WTC11 (cell line): ENCODE measurements around the gene CCDC136. TPM values are rescaled to one million over a fixed set of nuclear protein-coding genes. Genes with fewer than 3 reads are reported as not detected.

Experiments used
- ATAC-seq: fragments of 200-7000 bp; cut with Tn5 transposase; 2 replicates; pipeline ENCODE4 v1.10.0; 2021; ENCODE audit warnings: mild to moderate bottlenecking, moderate library complexity
- CTCF ChIA-PET: fragments of 300-600 bp; sonication (Branson Sonifier 250); formaldehyde crosslinking; loops from one replicate; lab custom pipeline; 2021; ENCODE audit warnings: antibody characterized with exemption; lab: Charles Lee
- POLR2A ChIA-PET: fragments of 350-600 bp; sonication (Branson Sonifier 250); formaldehyde crosslinking; loops from one replicate; lab custom pipeline; 2021; ENCODE audit warnings: antibody characterized with exemption; lab: Charles Lee
- DNase-seq: peaks from one replicate; pipeline ENCODE4 v3.0.0; 2021; ENCODE audit warnings: low spot score
- H3K27ac Mint-ChIP-seq: 2 replicates; pipeline ENCODE4 v1.8.0; 2021; ENCODE audit warnings: mixed read lengths
- H3K27me3 Mint-ChIP-seq: 2 replicates; pipeline ENCODE4 v1.8.0; 2021; ENCODE audit warnings: low read depth, mild to moderate bottlenecking, moderate library complexity, mixed read lengths
- H3K36me3 Mint-ChIP-seq: 2 replicates; pipeline ENCODE4 v1.8.0; 2021; ENCODE audit warnings: mixed read lengths
- H3K4me1 Mint-ChIP-seq: 2 replicates; pipeline ENCODE4 v1.8.0; 2022; ENCODE audit warnings: mixed read lengths
- H3K4me3 Mint-ChIP-seq: 2 replicates; pipeline ENCODE4 v1.8.0; 2021; ENCODE audit warnings: mild to moderate bottlenecking, moderate library complexity, mixed read lengths
- H3K9me3 Mint-ChIP-seq: 2 replicates; pipeline ENCODE4 v1.8.0; 2021; ENCODE audit warnings: mixed read lengths
- FOXP1 ChIP-seq: sonication (generic); formaldehyde crosslinking; IDR thresholded peaks from 2 replicates; pipeline ENCODE4 v1.8.0; 2022; ENCODE audit warnings: missing genetic modification reagents, mild to moderate bottlenecking, moderate library complexity, borderline replicate concordance
- NR2C2 ChIP-seq: sonication (generic); formaldehyde crosslinking; IDR thresholded peaks from 2 replicates; pipeline ENCODE4 v1.8.0; 2022; ENCODE audit warnings: mild to moderate bottlenecking, missing genetic modification reagents
- OVOL2 ChIP-seq: fragments of 250-450 bp; sonication (Bioruptor Pico); IDR thresholded peaks from 2 replicates; pipeline ENCODE4 v1.9.0; 2021; ENCODE audit warnings: mild to moderate bottlenecking, borderline replicate concordance
- PRRX2 ChIP-seq: fragments of 250-450 bp; sonication (Bioruptor Pico); IDR thresholded peaks from 2 replicates; pipeline ENCODE4 v1.8.0; 2021; ENCODE audit warnings: mild to moderate bottlenecking
- RORB ChIP-seq: fragments of 250-450 bp; sonication (Bioruptor Pico); IDR thresholded peaks from 2 replicates; pipeline ENCODE4 v1.9.0; 2021; ENCODE audit warnings: mild to moderate bottlenecking
- TP53 ChIP-seq: sonication (generic); formaldehyde crosslinking; IDR thresholded peaks from 2 replicates; pipeline ENCODE4 v1.8.1; 2023; ENCODE audit warnings: mild to moderate bottlenecking, missing genetic modification reagents
- ZNF263 ChIP-seq: sonication (generic); formaldehyde crosslinking; IDR thresholded peaks from 2 replicates; pipeline ENCODE4 v1.8.1; 2022; ENCODE audit warnings: low read depth, mild to moderate bottlenecking, moderate library complexity, missing genetic modification reagents
- total RNA-seq: library from RNA; stranded (reverse); gene quantifications from 3 replicates; pipeline ENCODE4 v1.2.3, GENCODE V29; 2021
- TF ChIP-seq, protein P1 (sequence below): sonication (generic); formaldehyde crosslinking; IDR thresholded peaks from 2 replicates; pipeline ENCODE4 v1.8.0; 2022; ENCODE audit warnings: missing genetic modification reagents
- TF ChIP-seq, protein P2 (sequence below): fragments of 200-600 bp; IDR thresholded peaks from 2 replicates; pipeline ENCODE4 v1.8.0; 2022; ENCODE audit warnings: antibody characterized with exemption
- TF ChIP-seq, protein P3 (sequence below): sonication (generic); formaldehyde crosslinking; IDR thresholded peaks from 2 replicates; pipeline ENCODE4 v1.8.1; 2023; ENCODE audit warnings: mild to moderate bottlenecking, missing genetic modification reagents, moderate library complexity

Gene CCDC136
- total RNA-seq, 1 experiment from 2014 or later = 51.0 TPM

DNA sequence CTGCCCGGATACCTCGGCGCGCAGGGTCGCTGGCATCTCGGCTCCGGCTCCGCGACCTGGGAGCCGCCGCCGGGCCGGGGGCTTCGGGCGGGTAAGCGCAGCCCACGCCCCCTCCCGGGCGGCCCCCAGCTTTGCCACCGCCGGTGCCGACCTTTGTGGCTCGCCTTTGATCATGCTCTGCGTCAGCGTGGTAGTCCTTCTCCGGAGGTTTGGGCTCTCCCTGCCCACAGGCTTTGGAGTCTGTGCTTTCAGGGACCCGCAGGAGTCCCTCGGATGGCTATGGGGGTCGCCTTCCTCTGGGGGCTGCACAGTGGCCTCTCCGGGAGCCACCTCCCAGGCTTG, 78.1 kb downstream of the CCDC136 start:
- DNase-seq = no peak
- CTCF ChIA-PET = interaction anchor here (0.6 to 4.5 kb wide), 7 partner anchors 10 to 509 kb away, joined by 3 to 44 read pairs (median 8); no protein-coding TSS in a partner anchor
- H3K27me3 Mint-ChIP-seq = peaks cover 49% of the 10 kb centered on the region

DNA sequence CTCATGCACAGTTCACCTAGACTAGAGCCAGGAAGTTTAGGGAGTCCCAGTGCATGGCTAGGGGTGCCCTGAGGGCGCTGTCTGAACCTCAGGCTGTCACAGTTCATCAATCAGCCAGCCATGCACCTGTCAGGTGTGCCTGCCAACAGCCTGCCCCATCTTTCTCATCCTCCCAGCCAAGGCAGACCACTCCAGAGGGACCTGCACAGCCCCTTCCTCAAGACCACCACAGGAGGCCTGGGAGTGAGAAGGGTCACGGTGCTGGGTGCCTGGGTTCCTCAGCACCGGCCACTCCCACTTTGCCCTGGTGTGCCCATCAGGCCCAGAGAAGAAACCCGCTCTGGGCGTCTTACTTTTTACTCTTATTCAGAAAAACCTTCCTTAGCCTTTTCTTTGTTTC, 79.3 kb downstream of the CCDC136 start:
- ChIA-PET POLR2A (interaction anchor here (0.9 kb wide), 1 partner anchor 39 kb away, joined by 3 read pairs; no protein-coding TSS in a partner anchor), CTCF (interaction anchor here (3.4 to 4.5 kb wide), 3 partner anchors 9 to 39 kb away, joined by 10 to 44 read pairs (median 31); no protein-coding TSS in a partner anchor)

More for the DNA sequence above, 78.1 kb downstream of the CCDC136 start:
- peak; percentile 17 for ATAC-seq
- Mint-ChIP-seq H3K36me3 (peaks cover 9% of the 10 kb centered on the region), H3K4me3 (peak overlapping the region; percentile 70), H3K9me3 (no peaks in the 10 kb centered on the region), H3K27ac (no peak overlapping the region), H3K4me1 (peaks cover 20% of the 10 kb centered on the region)
- POLR2A ChIA-PET = no interaction called here
- TF ChIP-seq, protein P1, sequence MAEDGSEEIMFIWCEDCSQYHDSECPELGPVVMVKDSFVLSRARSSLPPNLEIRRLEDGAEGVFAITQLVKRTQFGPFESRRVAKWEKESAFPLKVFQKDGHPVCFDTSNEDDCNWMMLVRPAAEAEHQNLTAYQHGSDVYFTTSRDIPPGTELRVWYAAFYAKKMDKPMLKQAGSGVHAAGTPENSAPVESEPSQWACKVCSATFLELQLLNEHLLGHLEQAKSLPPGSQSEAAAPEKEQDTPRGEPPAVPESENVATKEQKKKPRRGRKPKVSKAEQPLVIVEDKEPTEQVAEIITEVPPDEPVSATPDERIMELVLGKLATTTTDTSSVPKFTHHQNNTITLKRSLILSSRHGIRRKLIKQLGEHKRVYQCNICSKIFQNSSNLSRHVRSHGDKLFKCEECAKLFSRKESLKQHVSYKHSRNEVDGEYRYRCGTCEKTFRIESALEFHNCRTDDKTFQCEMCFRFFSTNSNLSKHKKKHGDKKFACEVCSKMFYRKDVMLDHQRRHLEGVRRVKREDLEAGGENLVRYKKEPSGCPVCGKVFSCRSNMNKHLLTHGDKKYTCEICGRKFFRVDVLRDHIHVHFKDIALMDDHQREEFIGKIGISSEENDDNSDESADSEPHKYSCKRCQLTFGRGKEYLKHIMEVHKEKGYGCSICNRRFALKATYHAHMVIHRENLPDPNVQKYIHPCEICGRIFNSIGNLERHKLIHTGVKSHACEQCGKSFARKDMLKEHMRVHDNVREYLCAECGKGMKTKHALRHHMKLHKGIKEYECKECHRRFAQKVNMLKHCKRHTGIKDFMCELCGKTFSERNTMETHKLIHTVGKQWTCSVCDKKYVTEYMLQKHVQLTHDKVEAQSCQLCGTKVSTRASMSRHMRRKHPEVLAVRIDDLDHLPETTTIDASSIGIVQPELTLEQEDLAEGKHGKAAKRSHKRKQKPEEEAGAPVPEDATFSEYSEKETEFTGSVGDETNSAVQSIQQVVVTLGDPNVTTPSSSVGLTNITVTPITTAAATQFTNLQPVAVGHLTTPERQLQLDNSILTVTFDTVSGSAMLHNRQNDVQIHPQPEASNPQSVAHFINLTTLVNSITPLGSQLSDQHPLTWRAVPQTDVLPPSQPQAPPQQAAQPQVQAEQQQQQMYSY (CRISPR knock-in tag) = peak; percentile 5; the same call in 1 of the 2 replicates
- no peak for TF ChIP-seq TP53
- TF ChIP-seq PRRX2 (CRISPR knock-in tag) = no peak

More for the DNA sequence above, 79.3 kb downstream of the CCDC136 start:
- peaks cover 49% of the 10 kb centered on the region for H3K27me3 Mint-ChIP-seq
- H3K4me3 Mint-ChIP-seq = peak overlapping the region; percentile 70; the same call in 1 of the 2 replicates
- no peaks in the 10 kb centered on the region for H3K9me3 Mint-ChIP-seq
- DNase-seq (no peak), ATAC-seq (no peak)
- no peaks in the 10 kb centered on the region for H3K36me3 Mint-ChIP-seq
- no peak for TF ChIP-seq ZNF263 (CRISPR knock-in tag)
- TF ChIP-seq, protein P2, sequence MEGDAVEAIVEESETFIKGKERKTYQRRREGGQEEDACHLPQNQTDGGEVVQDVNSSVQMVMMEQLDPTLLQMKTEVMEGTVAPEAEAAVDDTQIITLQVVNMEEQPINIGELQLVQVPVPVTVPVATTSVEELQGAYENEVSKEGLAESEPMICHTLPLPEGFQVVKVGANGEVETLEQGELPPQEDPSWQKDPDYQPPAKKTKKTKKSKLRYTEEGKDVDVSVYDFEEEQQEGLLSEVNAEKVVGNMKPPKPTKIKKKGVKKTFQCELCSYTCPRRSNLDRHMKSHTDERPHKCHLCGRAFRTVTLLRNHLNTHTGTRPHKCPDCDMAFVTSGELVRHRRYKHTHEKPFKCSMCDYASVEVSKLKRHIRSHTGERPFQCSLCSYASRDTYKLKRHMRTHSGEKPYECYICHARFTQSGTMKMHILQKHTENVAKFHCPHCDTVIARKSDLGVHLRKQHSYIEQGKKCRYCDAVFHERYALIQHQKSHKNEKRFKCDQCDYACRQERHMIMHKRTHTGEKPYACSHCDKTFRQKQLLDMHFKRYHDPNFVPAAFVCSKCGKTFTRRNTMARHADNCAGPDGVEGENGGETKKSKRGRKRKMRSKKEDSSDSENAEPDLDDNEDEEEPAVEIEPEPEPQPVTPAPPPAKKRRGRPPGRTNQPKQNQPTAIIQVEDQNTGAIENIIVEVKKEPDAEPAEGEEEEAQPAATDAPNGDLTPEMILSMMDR = no peak
- TF ChIP-seq, protein P3, sequence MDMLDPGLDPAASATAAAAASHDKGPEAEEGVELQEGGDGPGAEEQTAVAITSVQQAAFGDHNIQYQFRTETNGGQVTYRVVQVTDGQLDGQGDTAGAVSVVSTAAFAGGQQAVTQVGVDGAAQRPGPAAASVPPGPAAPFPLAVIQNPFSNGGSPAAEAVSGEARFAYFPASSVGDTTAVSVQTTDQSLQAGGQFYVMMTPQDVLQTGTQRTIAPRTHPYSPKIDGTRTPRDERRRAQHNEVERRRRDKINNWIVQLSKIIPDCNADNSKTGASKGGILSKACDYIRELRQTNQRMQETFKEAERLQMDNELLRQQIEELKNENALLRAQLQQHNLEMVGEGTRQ (CRISPR knock-in tag) = no peak
- TF ChIP-seq FOXP1 = no peak
- TF ChIP-seq NR2C2 = no peak
- no peak for TF ChIP-seq OVOL2 (CRISPR knock-in tag)
- TF ChIP-seq RORB = no peak
- H3K4me1 Mint-ChIP-seq = peaks cover 20% of the 10 kb centered on the region
- no peak overlapping the region for H3K27ac Mint-ChIP-seq

Other genes with a start within 250 kb of the CCDC136 start
- gene GARIN1A, start 119.7 kb upstream of the CCDC136 start, total RNA-seq = 0.14 to 0.15 TPM in 2 of 3 replicates, not detected in the other
- gene CALU, start 52.6 kb upstream of the CCDC136 start, total RNA-seq = 150 to 163 TPM (median 159 TPM) in 3 replicates
- not detected in 3 replicates for gene OPN1SW, start 16.2 kb upstream of the CCDC136 start, total RNA-seq
- 6.3 to 8.0 TPM (median 6.8 TPM) in 3 replicates for gene FLNC, start 38.4 kb downstream of the CCDC136 start, total RNA-seq
- 117 to 121 TPM (median 120 TPM) in 3 replicates for gene ATP6V1F, start 70.9 kb downstream of the CCDC136 start, total RNA-seq
- 2.5 to 2.9 TPM (median 2.7 TPM) in 3 replicates for gene KCP, start 118.7 kb downstream of the CCDC136 start, total RNA-seq
- 0.66 to 0.71 TPM (median 0.69 TPM) in 3 replicates for gene IRF5, start 146.0 kb downstream of the CCDC136 start, total RNA-seq